H9 (cell line): ENCODE data around the gene NPB. TPM values are rescaled to one million over a fixed set of nuclear protein-coding genes. Genes with fewer than 3 reads are reported as not detected.

ENCODE experiments used
- DNase-seq: peaks from one replicate; pipeline ENCODE4 v3.0.0-alpha.2; 2017
- H2AFZ ChIP-seq: one replicate; pipeline ENCODE4 v1.6.1; 2013; ENCODE audit warnings: mild to moderate bottlenecking, low read length, control low read depth, moderate library complexity
- H2AK5ac ChIP-seq: 2 replicates; pipeline ENCODE4 v1.6.1; 2013; ENCODE audit warnings: low read length, control low read depth, mixed read lengths; ENCODE audit not compliant: insufficient read length
- H2BK120ac ChIP-seq: one replicate; pipeline ENCODE4 v1.6.1; 2013; ENCODE audit warnings: low read depth, mild to moderate bottlenecking, low read length, control low read depth, inconsistent platforms; ENCODE audit not compliant: poor library complexity, severe bottlenecking
- H2BK12ac ChIP-seq: 2 replicates; pipeline ENCODE4 v1.6.1; 2013; ENCODE audit warnings: low read length, control low read depth, mixed read lengths, low read depth; ENCODE audit not compliant: insufficient read length
- H2BK15ac ChIP-seq: 2 replicates; pipeline ENCODE4 v1.6.1; 2013; ENCODE audit warnings: low read depth, low read length, control low read depth
- H2BK20ac ChIP-seq: one replicate; pipeline ENCODE4 v1.6.1; 2013; ENCODE audit warnings: low read depth, mild to moderate bottlenecking, low read length, control low read depth, inconsistent platforms; ENCODE audit not compliant: poor library complexity, severe bottlenecking
- H2BK5ac ChIP-seq: 2 replicates; pipeline ENCODE4 v1.6.1; 2013; ENCODE audit warnings: low read length, control low read depth, mixed read lengths; ENCODE audit not compliant: insufficient read length
- H3K14ac ChIP-seq: 2 replicates; pipeline ENCODE4 v1.6.1; 2013; ENCODE audit warnings: low read length, control low read depth; ENCODE audit not compliant: insufficient read depth
- H3K18ac ChIP-seq: 2 replicates; pipeline ENCODE4 v1.6.1; 2013; ENCODE audit warnings: low read depth, mild to moderate bottlenecking, mixed read lengths, low read length, control low read depth; ENCODE audit not compliant: insufficient read length
- H3K23ac ChIP-seq: 2 replicates; pipeline ENCODE4 v1.6.1; 2013; ENCODE audit warnings: low read length, control low read depth, mixed read lengths, low read depth; ENCODE audit not compliant: insufficient read length
- H3K23me2 ChIP-seq: 2 replicates; pipeline ENCODE4 v1.6.1; 2013; ENCODE audit warnings: low read depth, mild to moderate bottlenecking, mixed read lengths, low read length, control low read depth; ENCODE audit not compliant: insufficient read length, poor library complexity, severe bottlenecking
- H3K27ac ChIP-seq: 2 replicates; pipeline ENCODE4 v1.5.1; 2013; ENCODE audit warnings: low read length, control low read depth, mixed read lengths, low read depth; ENCODE audit not compliant: insufficient read length
- H3K27me3 ChIP-seq: 2 replicates; pipeline ENCODE4 v1.6.1; 2013; ENCODE audit warnings: low read length, control low read depth, inconsistent platforms; ENCODE audit not compliant: insufficient read depth
- H3K4ac ChIP-seq: 2 replicates; pipeline ENCODE4 v1.6.1; 2013; ENCODE audit warnings: low read depth, mild to moderate bottlenecking, control low read depth, inconsistent platforms, low read length, moderate library complexity
- H3K4me1 ChIP-seq: 2 replicates; pipeline ENCODE4 v1.6.1; 2013; ENCODE audit warnings: low read length, control low read depth, inconsistent platforms; ENCODE audit not compliant: insufficient read depth
- H3K4me2 ChIP-seq: 2 replicates; pipeline ENCODE4 v1.6.1; 2013; ENCODE audit warnings: low read length, control low read depth, mixed read lengths; ENCODE audit not compliant: insufficient read length, insufficient read depth
- H3K56ac ChIP-seq: 2 replicates; pipeline ENCODE4 v1.6.1; 2013; ENCODE audit warnings: low read depth, mild to moderate bottlenecking, mixed read lengths, low read length, control low read depth; ENCODE audit not compliant: insufficient read length
- H3K79me1 ChIP-seq: 2 replicates; pipeline ENCODE4 v1.6.1; 2013; ENCODE audit warnings: low read depth, mild to moderate bottlenecking, moderate library complexity, low read length, control low read depth, inconsistent platforms; ENCODE audit not compliant: insufficient read depth, poor library complexity, severe bottlenecking
- H3K79me2 ChIP-seq: 2 replicates; pipeline ENCODE4 v1.6.1; 2013; ENCODE audit warnings: low read length, control low read depth, inconsistent platforms; ENCODE audit not compliant: insufficient read depth
- H3K9ac ChIP-seq: 2 replicates; pipeline ENCODE4 v1.6.1; 2013; ENCODE audit warnings: low read length, control low read depth, mixed read lengths; ENCODE audit not compliant: insufficient read length; ENCODE audit errors: extremely low read depth
- H3K9me3 ChIP-seq: one replicate; pipeline ENCODE4 v1.6.1; 2013; ENCODE audit warnings: low read depth, low read length, inconsistent platforms; ENCODE audit not compliant: control insufficient read depth
- H3T11ph ChIP-seq: one replicate; pipeline ENCODE4 v1.6.1; 2013; ENCODE audit warnings: mild to moderate bottlenecking, low read length, control low read depth, inconsistent platforms
- H4K20me1 ChIP-seq: one replicate; pipeline ENCODE4 v1.6.1; 2013; ENCODE audit not compliant: control insufficient read depth, insufficient read length, insufficient read depth
- H4K5ac ChIP-seq: 2 replicates; pipeline ENCODE4 v1.6.1; 2013; ENCODE audit warnings: low read depth, mild to moderate bottlenecking, mixed read lengths, low read length, control low read depth; ENCODE audit not compliant: insufficient read length
- H4K8ac ChIP-seq: replicated peaks from 2 replicates; pipeline ENCODE4 v1.6.1; 2013; ENCODE audit warnings: low read length, control low read depth, mixed read lengths, low read depth; ENCODE audit not compliant: insufficient read length
- H4K91ac ChIP-seq: 2 replicates; pipeline ENCODE4 v1.6.1; 2013; ENCODE audit warnings: low read depth, mild to moderate bottlenecking, moderate library complexity, mixed read lengths, low read length, control low read depth; ENCODE audit not compliant: insufficient read length
- H3K27ac Mint-ChIP-seq, 3 experiments: 2 replicates in 2 of 3; 3 replicates in 1 of 3; pipeline ENCODE4 v1.8.0; 2020 to 2021; ENCODE audit warnings: mixed read lengths in 3 of 3, mild to moderate bottlenecking in 1 of 3, moderate library complexity in 1 of 3
- H3K27me3 Mint-ChIP-seq: 2 replicates; pipeline ENCODE4 v1.8.0; 2021; ENCODE audit warnings: low read depth, mild to moderate bottlenecking, moderate library complexity, mixed read lengths
- H3K36me3 Mint-ChIP-seq, 3 experiments: 2 replicates in 2 of 3; 3 replicates in 1 of 3; pipeline ENCODE4 v1.8.0; 2020 to 2021; ENCODE audit warnings: low read depth in 3 of 3, mixed read lengths in 3 of 3; ENCODE audit not compliant: insufficient read depth in 1 of 3
- H3K4me1 Mint-ChIP-seq, 2 experiments: 2 replicates each; pipeline ENCODE4 v1.8.0; 2020; ENCODE audit warnings: mixed read lengths in 2 of 2
- H3K4me3 Mint-ChIP-seq, 2 experiments: 2 replicates in 1 of 2; 3 replicates in 1 of 2; pipeline ENCODE4 v1.8.0; 2020 to 2021; ENCODE audit warnings: mild to moderate bottlenecking in 2 of 2, mixed read lengths in 2 of 2, moderate library complexity in 1 of 2
- H3K9me3 Mint-ChIP-seq, 2 experiments: 2 replicates in 1 of 2; 3 replicates in 1 of 2; pipeline ENCODE4 v1.8.0; 2020; ENCODE audit warnings: mild to moderate bottlenecking in 2 of 2, mixed read lengths in 2 of 2, moderate library complexity in 1 of 2
- CTCF ChIP-seq: fragments of 200-600 bp; sonication (generic); conservative IDR thresholded peaks from 3 replicates; pipeline ENCODE4 v1.8.0; 2021; ENCODE audit warnings: antibody characterized with exemption, mild to moderate bottlenecking
- WGBS: extraction: QIAGEN DNeasy Blood & Tissue Kit; methylation state at CpG from one replicate; pipeline ENCODE4 v1.1.7; 2013; ENCODE audit warnings: missing lambda C conversion rate, low lambda C conversion rate, mixed read lengths; ENCODE audit not compliant: insufficient read length; ENCODE audit errors: extremely low coverage; 5-methylcytosine and 5-hydroxymethylcytosine counted together
- total RNA-seq: library from RNA; stranded (reverse); gene quantifications from 2 replicates; pipeline ENCODE4 v1.2.1, GENCODE V29; 2021

Gene NPB
- total RNA-seq, 1 experiment from 2014 or later, result 2.1 TPM

- no peak within 1 kb of the TSS for H3K14ac ChIP-seq
- no peaks in the 10 kb centered on the region for H3K23me2 ChIP-seq
- H2BK20ac ChIP-seq, result no peak within 1 kb of the TSS
- no peak within 1 kb of the TSS for H3T11ph ChIP-seq
- no peaks in the 10 kb centered on the region for H3K79me1 ChIP-seq
- WGBS, result no CpG with 5 or more reads among the region's 13 CpGs
- H3K27ac Mint-ChIP-seq, result peak within 1 kb of the TSS in 1 of 3 experiments; percentile 81; a peak in 1 of 7 replicates
- no peak within 1 kb of the TSS for H3K4me2 ChIP-seq
- H3K36me3 Mint-ChIP-seq, result no peaks in the 10 kb centered on the region
- DNase-seq, result no peak
- no peak within 1 kb of the TSS for H2BK5ac ChIP-seq
- no peak within 1 kb of the TSS for H3K23ac ChIP-seq
- no peak within 1 kb of the TSS for H2BK120ac ChIP-seq
- H3K4ac ChIP-seq, result no peak within 1 kb of the TSS
- no peaks in the 10 kb centered on the region for H3K27me3 ChIP-seq
- H3K27me3 Mint-ChIP-seq, result peaks cover 66% of the 10 kb centered on the region
- no peak within 1 kb of the TSS for H3K27ac ChIP-seq
- H3K4me1 Mint-ChIP-seq, result peaks cover 8 to 18% of the 10 kb centered on the region in 2 experiments
- H2AK5ac ChIP-seq, result no peak within 1 kb of the TSS
- no peaks in the 10 kb centered on the region for H4K20me1 ChIP-seq
- no peak within 1 kb of the TSS for H2BK12ac ChIP-seq
- no peaks in the 10 kb centered on the region; the same call in 1 of the 2 replicates for H3K4me1 ChIP-seq
- no peaks in the 10 kb centered on the region for H3K9me3 Mint-ChIP-seq
- no peak within 1 kb of the TSS for H2BK15ac ChIP-seq
- H3K18ac ChIP-seq, result no peak within 1 kb of the TSS
- no peak within 1 kb of the TSS for H4K91ac ChIP-seq
- H3K4me3 Mint-ChIP-seq, result no peak within 1 kb of the TSS; a peak in 1 of 5 replicates
- no peak within 1 kb of the TSS for H3K9ac ChIP-seq
- no peak within 1 kb of the TSS for H3K56ac ChIP-seq
- no peak within 1 kb of the TSS for H4K5ac ChIP-seq
- no peak for TF ChIP-seq CTCF
- H4K8ac ChIP-seq, result no peak within 1 kb of the TSS
- no peaks in the 10 kb centered on the region for H3K9me3 ChIP-seq
- H2AFZ ChIP-seq, result no peak within 1 kb of the TSS
- no peaks in the 10 kb centered on the region for H3K79me2 ChIP-seq
These were observed 45.2 kb downstream of the NPB start, which contains the start of gene MYADML2 for GRCh38 chr17:81947189-81947588. TSS of gene MYADML2 (minus strand) at chr17:81947233. CDS start at chr17:81941741, 5,492 bp downstream.
